GM13977 (cell line): ENCODE data around the gene CDC123.

ENCODE experiments used
- DNase-seq: peaks from one replicate; pipeline ENCODE4 v3.0.0; 2012; ENCODE audit warnings: low spot score
- in situ Hi-C: fragments of 300-500 bp; cut with MboI; formaldehyde crosslinking; loops from one replicate; pipeline ENCODE4 v1.12.0; 2022; ENCODE audit warnings: low sequenced_read_pairs, low pct_unique_long_range_greater_than_20kb, mixed read lengths, inconsistent platforms; ENCODE audit not compliant: unreplicated experiment
- TF ChIP-seq, protein P1 (sequence below): IDR thresholded peaks from 2 replicates; pipeline ENCODE4 v1.5.1; 2012; ENCODE audit warnings: mild to moderate bottlenecking, control low read depth; ENCODE audit not compliant: insufficient read depth; ENCODE audit errors: extremely low read depth, missing control alignments

The CDC123 gene

DNA sequence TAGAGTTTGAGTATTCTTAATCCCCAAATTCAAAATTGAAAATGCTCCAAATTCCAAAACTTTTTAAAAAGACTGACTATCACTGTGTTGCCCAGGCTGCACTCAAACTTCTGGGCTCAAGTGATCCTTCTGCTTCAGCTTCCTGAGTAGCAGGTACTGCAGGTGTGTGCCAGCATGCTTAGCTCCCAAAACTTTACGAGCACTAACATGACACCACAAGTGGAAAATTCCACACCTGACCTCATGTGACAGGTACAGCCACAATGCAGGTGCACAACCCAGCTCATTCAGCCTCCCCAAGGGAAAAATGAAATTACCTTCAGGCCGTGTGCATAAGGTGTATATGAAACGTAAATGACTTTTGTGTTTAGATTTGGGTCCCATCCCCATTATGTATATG lies 16.5 kb downstream of the CDC123 start:
- DNase-seq = no peak
- in situ Hi-C loops = no loop called here

DNA sequence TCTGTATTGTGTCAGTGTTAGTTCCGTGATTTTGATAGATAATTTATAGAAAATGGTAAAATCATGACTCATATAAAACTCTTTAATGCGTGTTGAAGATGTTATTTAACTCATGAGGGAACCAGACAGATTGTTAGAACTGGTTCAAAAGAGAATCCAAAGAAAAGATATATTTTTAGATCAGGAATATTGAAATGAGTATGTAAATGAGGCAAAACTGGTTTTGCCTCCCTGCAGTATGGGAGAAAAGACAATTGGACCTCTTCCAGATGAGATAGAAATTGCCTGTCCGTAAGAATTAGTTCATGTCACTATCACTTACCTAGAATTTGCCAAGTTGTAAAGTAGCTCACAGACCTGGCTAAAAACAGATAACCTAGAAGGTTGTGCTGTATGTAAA lies 17.6 kb downstream of the CDC123 start:
- in situ Hi-C loops = no loop called here
- DNase-seq = no peak
- TF ChIP-seq, protein P1, sequence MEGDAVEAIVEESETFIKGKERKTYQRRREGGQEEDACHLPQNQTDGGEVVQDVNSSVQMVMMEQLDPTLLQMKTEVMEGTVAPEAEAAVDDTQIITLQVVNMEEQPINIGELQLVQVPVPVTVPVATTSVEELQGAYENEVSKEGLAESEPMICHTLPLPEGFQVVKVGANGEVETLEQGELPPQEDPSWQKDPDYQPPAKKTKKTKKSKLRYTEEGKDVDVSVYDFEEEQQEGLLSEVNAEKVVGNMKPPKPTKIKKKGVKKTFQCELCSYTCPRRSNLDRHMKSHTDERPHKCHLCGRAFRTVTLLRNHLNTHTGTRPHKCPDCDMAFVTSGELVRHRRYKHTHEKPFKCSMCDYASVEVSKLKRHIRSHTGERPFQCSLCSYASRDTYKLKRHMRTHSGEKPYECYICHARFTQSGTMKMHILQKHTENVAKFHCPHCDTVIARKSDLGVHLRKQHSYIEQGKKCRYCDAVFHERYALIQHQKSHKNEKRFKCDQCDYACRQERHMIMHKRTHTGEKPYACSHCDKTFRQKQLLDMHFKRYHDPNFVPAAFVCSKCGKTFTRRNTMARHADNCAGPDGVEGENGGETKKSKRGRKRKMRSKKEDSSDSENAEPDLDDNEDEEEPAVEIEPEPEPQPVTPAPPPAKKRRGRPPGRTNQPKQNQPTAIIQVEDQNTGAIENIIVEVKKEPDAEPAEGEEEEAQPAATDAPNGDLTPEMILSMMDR = no peak

More for the DNA sequence above, 16.5 kb downstream of the CDC123 start:
- TF ChIP-seq, protein P1 = no peak

DNA sequence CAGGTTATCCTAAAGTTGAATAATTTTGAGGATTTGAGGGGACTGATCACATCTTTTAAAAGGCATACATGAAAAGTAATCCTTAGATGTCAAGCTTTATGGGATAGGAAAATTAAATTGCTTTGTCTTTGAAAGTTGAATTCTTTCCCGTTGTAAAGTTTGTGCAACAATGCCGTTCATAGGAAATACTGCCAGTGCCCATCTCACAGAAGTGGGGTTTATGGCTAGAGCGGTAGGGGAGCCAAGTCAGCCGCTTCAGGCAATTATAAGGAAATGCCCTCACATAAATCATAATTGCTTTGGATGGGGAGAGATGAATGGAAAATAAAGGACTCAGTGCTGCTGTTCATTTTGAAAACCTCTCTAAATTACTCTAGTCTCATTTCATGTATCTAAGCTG lies 18.1 kb downstream of the CDC123 start:
- TF ChIP-seq, protein P1 = no peak

DNA sequence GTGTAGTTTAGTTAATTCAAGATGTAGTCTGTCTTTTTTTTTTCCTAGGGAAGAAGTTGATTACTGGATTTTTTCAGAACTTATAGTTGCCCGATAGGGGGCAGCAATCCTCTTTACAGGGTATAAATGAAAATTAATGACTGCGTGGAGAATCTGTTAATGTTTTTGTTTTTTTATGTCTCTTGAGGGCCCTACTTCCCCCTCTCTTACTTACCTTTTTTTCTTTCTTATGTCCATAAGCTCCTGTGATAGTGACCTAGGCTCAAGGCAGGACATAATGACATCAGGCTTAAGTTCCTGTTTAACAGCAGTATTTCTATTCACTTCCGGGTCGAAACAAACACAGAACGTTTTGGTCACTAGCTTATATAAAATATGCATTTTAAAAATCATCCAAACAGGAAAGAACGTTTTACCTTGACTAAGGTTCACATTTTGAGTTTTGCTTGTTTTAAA lies 18.8 kb downstream of the CDC123 start:
- TF ChIP-seq, protein P1 = peak; percentile 62
- DNase-seq = no peak
- in situ Hi-C loops = no loop called here

More for the DNA sequence above, 18.1 kb downstream of the CDC123 start:
- DNase-seq = no peak
- in situ Hi-C loops = no loop called here

DNA sequence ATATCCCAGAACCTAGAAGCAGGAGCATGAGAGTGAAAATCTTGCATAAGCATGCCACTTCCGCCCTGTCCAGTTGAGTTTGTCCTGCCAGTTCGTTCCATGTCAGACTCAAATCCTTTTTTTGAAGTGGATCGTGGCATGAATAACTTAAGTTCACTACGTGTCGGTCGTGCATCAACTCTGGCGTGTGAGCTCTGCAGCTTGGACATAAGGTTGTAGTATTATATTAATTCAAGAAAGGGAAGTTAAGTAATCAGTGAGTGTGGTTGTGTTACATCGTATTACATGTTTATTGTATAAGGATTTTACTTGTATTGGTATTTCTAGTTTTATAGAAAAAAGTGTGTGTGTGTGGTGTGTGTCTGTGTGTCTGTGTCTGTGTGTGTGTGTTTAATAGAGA lies 23.0 kb downstream of the CDC123 start:
- TF ChIP-seq, protein P1 = no peak
- in situ Hi-C loops = no loop called here
- DNase-seq = no peak

DNA sequence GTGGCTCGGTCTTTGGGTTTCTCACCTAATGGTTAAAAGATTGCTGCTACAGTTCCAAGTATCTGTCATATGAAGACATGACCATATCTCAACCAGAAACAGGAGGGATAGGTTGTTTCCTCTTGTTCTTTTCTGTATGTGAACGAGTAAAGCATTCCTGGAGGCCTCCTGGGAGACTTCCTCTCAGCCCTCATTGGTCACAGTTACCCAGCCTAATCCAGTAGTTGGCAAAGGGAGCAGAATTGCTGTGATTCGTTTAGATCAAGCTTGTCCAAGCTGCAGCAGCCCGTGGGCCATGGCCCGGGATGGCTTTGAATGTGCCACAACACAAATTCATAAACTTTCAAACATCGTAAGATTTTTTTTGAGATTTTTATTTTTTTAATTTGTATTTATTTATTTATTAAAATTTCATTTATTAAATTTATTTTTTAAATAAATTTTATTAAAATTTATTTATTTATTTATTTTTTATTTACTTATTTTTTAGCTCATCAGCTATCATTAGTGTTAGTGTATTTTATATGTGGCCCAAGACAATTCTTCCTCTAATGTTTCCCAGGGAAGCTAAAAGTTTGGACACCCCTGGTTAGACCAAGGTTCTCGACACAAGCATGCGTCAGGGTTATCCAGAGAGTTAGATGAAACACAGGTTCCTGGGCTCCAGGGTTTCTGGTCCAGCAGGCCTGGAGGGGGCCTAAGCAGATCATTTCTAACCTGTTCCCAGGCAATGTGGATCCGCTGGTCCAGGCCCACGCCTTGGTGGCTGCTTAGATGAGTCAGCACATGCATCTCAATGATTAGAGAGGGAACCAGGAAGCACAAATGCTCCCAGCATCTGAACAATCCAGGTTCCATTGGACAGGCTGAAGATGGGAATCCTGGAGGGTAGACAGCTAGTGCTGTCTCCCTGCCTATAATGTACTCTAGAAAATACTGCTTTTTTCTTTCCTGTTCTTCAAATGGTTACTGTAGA lies 25.6 kb downstream of the CDC123 start:
- in situ Hi-C loops = no loop called here
- DNase-seq = no peak

More for the DNA sequence above, 25.6 kb downstream of the CDC123 start:
- TF ChIP-seq, protein P1 = no peak
